HTR-8/SVneo (cell line): ENCODE results near the gene SUCNR1.
"Not testable (repeated sequence)": the region's sequence is repeated elsewhere in the genome, so short reads cannot be mapped to it uniquely, and the experiment has no call there.

ENCODE experiments used
- DNase-seq: peaks from one replicate; pipeline ENCODE4 v3.0.0; 2011; ENCODE audit warnings: low spot score, mixed read lengths; ENCODE audit not compliant: insufficient read length
- FAIRE-seq: peaks from 2 replicates; lab custom pipeline; 2011; peaks lifted over from hg19 to GRCh38; lab: Jason Lieb, UNC

The SUCNR1 gene

GRCh38 chr3:151927915-151928525 is 54.6 kb downstream of the SUCNR1 start:
- DNase-seq, FAIRE-seq: not testable (repeated sequence)

GRCh38 chr3:151931171-151931570 is 57.7 kb downstream of the SUCNR1 start:
- FAIRE-seq, result no peak

GRCh38 chr3:151933234-151933853 is 59.9 kb downstream of the SUCNR1 start:
- no peak for FAIRE-seq
- DNase-seq, result no peak

More at GRCh38 chr3:151931171-151931570, 57.7 kb downstream of the SUCNR1 start:
- no peak for DNase-seq
